Measurements from ENCODE around the gene RANBP17. TPM values are rescaled to one million over a fixed set of nuclear protein-coding genes. Genes with fewer than 3 reads are reported as not detected.

Gene RANBP17
- total RNA-seq, 2 donors from 2014 or later, result 5.4 to 19.8 TPM

GRCh38 chr5:171242521-171242920 lies 380.7 kb downstream of the RANBP17 start:
- intact Hi-C loops (cut with DNase I), result no loop called here
- no peak overlapping the region for H3K4me3 ChIP-seq

GRCh38 chr5:171246231-171246630 lies 384.4 kb downstream of the RANBP17 start:
- no peaks in the 10 kb centered on the region for H3K27me3 ChIP-seq (replicated peaks; ENCODE audit: insufficient read depth)
- 94% methylated on average over 2 of the region's 2 CpGs for WGBS
- H3K36me3 ChIP-seq, result no peaks in the 10 kb centered on the region
- no peak overlapping the region for H3K27ac ChIP-seq
- no peak for DNase-seq (ENCODE audit: low spot score)
- no peak for TF ChIP-seq POLR2AphosphoS5 (IDR thresholded peaks at IDR 0.05)
- no peak for TF ChIP-seq CTCF (IDR thresholded peaks at IDR 0.05)
- no peak for TF ChIP-seq POLR2A (IDR thresholded peaks at IDR 0.05)
- H3K4me3 ChIP-seq, result no peak overlapping the region
- no peaks in the 10 kb centered on the region for H3K9me3 ChIP-seq
- intact Hi-C loops (cut with DNase I), result no loop called here
- H3K4me1 ChIP-seq (replicated peaks), result no peaks in the 10 kb centered on the region

More at GRCh38 chr5:171242521-171242920, 380.7 kb downstream of the RANBP17 start:
- H3K4me1 ChIP-seq (replicated peaks), result no peaks in the 10 kb centered on the region
- no peak for DNase-seq (ENCODE audit: low spot score)
- WGBS, result 82% methylated on average over 1 of the region's 1 CpG
- no peak for TF ChIP-seq POLR2AphosphoS5 (IDR thresholded peaks at IDR 0.05)
- no peaks in the 10 kb centered on the region for H3K27me3 ChIP-seq (replicated peaks; ENCODE audit: insufficient read depth)
- no peaks in the 10 kb centered on the region for H3K36me3 ChIP-seq
- H3K9me3 ChIP-seq, result no peaks in the 10 kb centered on the region
- H3K27ac ChIP-seq, result no peak overlapping the region

- intact Hi-C loops (cut with DNase I), result no loop called here
- H3K9me3 ChIP-seq, result no peaks in the 10 kb centered on the region
- H3K4me1 ChIP-seq (replicated peaks), result no peaks in the 10 kb centered on the region
- no peak overlapping the region for H3K4me3 ChIP-seq
- H3K27ac ChIP-seq, result no peak overlapping the region
- no peak for TF ChIP-seq POLR2A (IDR thresholded peaks at IDR 0.05)
- TF ChIP-seq POLR2AphosphoS5 (IDR thresholded peaks at IDR 0.05), result no peak
- DNase-seq (ENCODE audit: low spot score), result no peak
- no peaks in the 10 kb centered on the region for H3K27me3 ChIP-seq (replicated peaks; ENCODE audit: insufficient read depth)
- H3K36me3 ChIP-seq, result no peaks in the 10 kb centered on the region
Measured at GRCh38 chr5:171249460-171249859, 387.6 kb downstream of the RANBP17 start.

- no peaks in the 10 kb centered on the region for H3K27me3 ChIP-seq (replicated peaks; ENCODE audit: insufficient read depth)
- TF ChIP-seq POLR2AphosphoS5 (IDR thresholded peaks at IDR 0.05), result no peak
- H3K4me3 ChIP-seq, result no peak overlapping the region
- no peaks in the 10 kb centered on the region for H3K4me1 ChIP-seq (replicated peaks)
- no peaks in the 10 kb centered on the region for H3K36me3 ChIP-seq
- no peak for DNase-seq (ENCODE audit: low spot score)
- H3K27ac ChIP-seq, result no peak overlapping the region
- 100% methylated on average over 1 of the region's 1 CpG for WGBS
- intact Hi-C loops (cut with DNase I), result no loop called here
- no peaks in the 10 kb centered on the region for H3K9me3 ChIP-seq
Measured at GRCh38 chr5:171250738-171251137, 388.9 kb downstream of the RANBP17 start.

- 98% methylated on average over 21 of the region's 21 CpGs for WGBS
- intact Hi-C loops (cut with DNase I), result no loop called here
Measured at GRCh38 chr5:171251519-171251918, 389.7 kb downstream of the RANBP17 start.

GRCh38 chr5:171252674-171253073 lies 390.9 kb downstream of the RANBP17 start:
- H3K27ac ChIP-seq, result no peak overlapping the region
- WGBS, result 94% methylated on average over 6 of the region's 6 CpGs
- TF ChIP-seq CTCF (IDR thresholded peaks at IDR 0.05) (no peak), POLR2AphosphoS5 (IDR thresholded peaks at IDR 0.05) (no peak), POLR2A (IDR thresholded peaks at IDR 0.05) (no peak)
- DNase-seq (ENCODE audit: low spot score), result no peak
- intact Hi-C loops (cut with DNase I), result no loop called here
- H3K36me3 ChIP-seq, result no peaks in the 10 kb centered on the region
- H3K4me3 ChIP-seq, result no peak overlapping the region
- no peaks in the 10 kb centered on the region for H3K27me3 ChIP-seq (replicated peaks; ENCODE audit: insufficient read depth)
- no peaks in the 10 kb centered on the region for H3K9me3 ChIP-seq
- H3K4me1 ChIP-seq (replicated peaks), result no peaks in the 10 kb centered on the region

More at GRCh38 chr5:171251519-171251918, 389.7 kb downstream of the RANBP17 start:
- H3K27me3 ChIP-seq (replicated peaks; ENCODE audit: insufficient read depth), result no peaks in the 10 kb centered on the region
- no peaks in the 10 kb centered on the region for H3K36me3 ChIP-seq
- H3K4me1 ChIP-seq (replicated peaks), result no peaks in the 10 kb centered on the region
- no peak overlapping the region for H3K27ac ChIP-seq
- no peaks in the 10 kb centered on the region for H3K9me3 ChIP-seq
- DNase-seq (ENCODE audit: low spot score), result no peak
- TF ChIP-seq POLR2A (IDR thresholded peaks at IDR 0.05) (no peak), POLR2AphosphoS5 (IDR thresholded peaks at IDR 0.05) (no peak), CTCF (IDR thresholded peaks at IDR 0.05) (no peak)
- H3K4me3 ChIP-seq, result no peak overlapping the region
